H9 (cell line): Measurements from ENCODE around the gene C9. TPM values are rescaled to one million over a fixed set of nuclear protein-coding genes. Genes with fewer than 3 reads are reported as not detected.

Source experiments
- DNase-seq: peaks from one replicate; pipeline ENCODE4 v3.0.0-alpha.2; 2017
- H2AFZ ChIP-seq: one replicate; pipeline ENCODE4 v1.6.1; 2013; ENCODE audit warnings: mild to moderate bottlenecking, low read length, control low read depth, moderate library complexity
- H2AK5ac ChIP-seq: 2 replicates; pipeline ENCODE4 v1.6.1; 2013; ENCODE audit warnings: low read length, control low read depth, mixed read lengths; ENCODE audit not compliant: insufficient read length
- H2BK120ac ChIP-seq: one replicate; pipeline ENCODE4 v1.6.1; 2013; ENCODE audit warnings: low read depth, mild to moderate bottlenecking, low read length, control low read depth, inconsistent platforms; ENCODE audit not compliant: poor library complexity, severe bottlenecking
- H2BK12ac ChIP-seq: 2 replicates; pipeline ENCODE4 v1.6.1; 2013; ENCODE audit warnings: low read length, control low read depth, mixed read lengths, low read depth; ENCODE audit not compliant: insufficient read length
- H2BK15ac ChIP-seq: 2 replicates; pipeline ENCODE4 v1.6.1; 2013; ENCODE audit warnings: low read depth, low read length, control low read depth
- H2BK20ac ChIP-seq: one replicate; pipeline ENCODE4 v1.6.1; 2013; ENCODE audit warnings: low read depth, mild to moderate bottlenecking, low read length, control low read depth, inconsistent platforms; ENCODE audit not compliant: poor library complexity, severe bottlenecking
- H2BK5ac ChIP-seq: 2 replicates; pipeline ENCODE4 v1.6.1; 2013; ENCODE audit warnings: low read length, control low read depth, mixed read lengths; ENCODE audit not compliant: insufficient read length
- H3K14ac ChIP-seq: 2 replicates; pipeline ENCODE4 v1.6.1; 2013; ENCODE audit warnings: low read length, control low read depth; ENCODE audit not compliant: insufficient read depth
- H3K18ac ChIP-seq: 2 replicates; pipeline ENCODE4 v1.6.1; 2013; ENCODE audit warnings: low read depth, mild to moderate bottlenecking, mixed read lengths, low read length, control low read depth; ENCODE audit not compliant: insufficient read length
- H3K23ac ChIP-seq: 2 replicates; pipeline ENCODE4 v1.6.1; 2013; ENCODE audit warnings: low read length, control low read depth, mixed read lengths, low read depth; ENCODE audit not compliant: insufficient read length
- H3K23me2 ChIP-seq: 2 replicates; pipeline ENCODE4 v1.6.1; 2013; ENCODE audit warnings: low read depth, mild to moderate bottlenecking, mixed read lengths, low read length, control low read depth; ENCODE audit not compliant: insufficient read length, poor library complexity, severe bottlenecking
- H3K27ac ChIP-seq: 2 replicates; pipeline ENCODE4 v1.5.1; 2013; ENCODE audit warnings: low read length, control low read depth, mixed read lengths, low read depth; ENCODE audit not compliant: insufficient read length
- H3K27me3 ChIP-seq: 2 replicates; pipeline ENCODE4 v1.6.1; 2013; ENCODE audit warnings: low read length, control low read depth, inconsistent platforms; ENCODE audit not compliant: insufficient read depth
- H3K4ac ChIP-seq: 2 replicates; pipeline ENCODE4 v1.6.1; 2013; ENCODE audit warnings: low read depth, mild to moderate bottlenecking, control low read depth, inconsistent platforms, low read length, moderate library complexity
- H3K4me1 ChIP-seq: 2 replicates; pipeline ENCODE4 v1.6.1; 2013; ENCODE audit warnings: low read length, control low read depth, inconsistent platforms; ENCODE audit not compliant: insufficient read depth
- H3K4me2 ChIP-seq: 2 replicates; pipeline ENCODE4 v1.6.1; 2013; ENCODE audit warnings: low read length, control low read depth, mixed read lengths; ENCODE audit not compliant: insufficient read length, insufficient read depth
- H3K56ac ChIP-seq: 2 replicates; pipeline ENCODE4 v1.6.1; 2013; ENCODE audit warnings: low read depth, mild to moderate bottlenecking, mixed read lengths, low read length, control low read depth; ENCODE audit not compliant: insufficient read length
- H3K79me1 ChIP-seq: 2 replicates; pipeline ENCODE4 v1.6.1; 2013; ENCODE audit warnings: low read depth, mild to moderate bottlenecking, moderate library complexity, low read length, control low read depth, inconsistent platforms; ENCODE audit not compliant: insufficient read depth, poor library complexity, severe bottlenecking
- H3K79me2 ChIP-seq: 2 replicates; pipeline ENCODE4 v1.6.1; 2013; ENCODE audit warnings: low read length, control low read depth, inconsistent platforms; ENCODE audit not compliant: insufficient read depth
- H3K9ac ChIP-seq: 2 replicates; pipeline ENCODE4 v1.6.1; 2013; ENCODE audit warnings: low read length, control low read depth, mixed read lengths; ENCODE audit not compliant: insufficient read length; ENCODE audit errors: extremely low read depth
- H3K9me3 ChIP-seq: one replicate; pipeline ENCODE4 v1.6.1; 2013; ENCODE audit warnings: low read depth, low read length, inconsistent platforms; ENCODE audit not compliant: control insufficient read depth
- H3T11ph ChIP-seq: one replicate; pipeline ENCODE4 v1.6.1; 2013; ENCODE audit warnings: mild to moderate bottlenecking, low read length, control low read depth, inconsistent platforms
- H4K20me1 ChIP-seq: one replicate; pipeline ENCODE4 v1.6.1; 2013; ENCODE audit not compliant: control insufficient read depth, insufficient read length, insufficient read depth
- H4K5ac ChIP-seq: 2 replicates; pipeline ENCODE4 v1.6.1; 2013; ENCODE audit warnings: low read depth, mild to moderate bottlenecking, mixed read lengths, low read length, control low read depth; ENCODE audit not compliant: insufficient read length
- H4K8ac ChIP-seq: replicated peaks from 2 replicates; pipeline ENCODE4 v1.6.1; 2013; ENCODE audit warnings: low read length, control low read depth, mixed read lengths, low read depth; ENCODE audit not compliant: insufficient read length
- H4K91ac ChIP-seq: 2 replicates; pipeline ENCODE4 v1.6.1; 2013; ENCODE audit warnings: low read depth, mild to moderate bottlenecking, moderate library complexity, mixed read lengths, low read length, control low read depth; ENCODE audit not compliant: insufficient read length
- H3K27ac Mint-ChIP-seq, 3 experiments: 2 replicates in 2 of 3; 3 replicates in 1 of 3; pipeline ENCODE4 v1.8.0; 2020 to 2021; ENCODE audit warnings: mixed read lengths in 3 of 3, mild to moderate bottlenecking in 1 of 3, moderate library complexity in 1 of 3
- H3K27me3 Mint-ChIP-seq: 2 replicates; pipeline ENCODE4 v1.8.0; 2021; ENCODE audit warnings: low read depth, mild to moderate bottlenecking, moderate library complexity, mixed read lengths
- H3K36me3 Mint-ChIP-seq, 3 experiments: 2 replicates in 2 of 3; 3 replicates in 1 of 3; pipeline ENCODE4 v1.8.0; 2020 to 2021; ENCODE audit warnings: low read depth in 3 of 3, mixed read lengths in 3 of 3; ENCODE audit not compliant: insufficient read depth in 1 of 3
- H3K4me1 Mint-ChIP-seq, 2 experiments: 2 replicates each; pipeline ENCODE4 v1.8.0; 2020; ENCODE audit warnings: mixed read lengths in 2 of 2
- H3K4me3 Mint-ChIP-seq, 2 experiments: 2 replicates in 1 of 2; 3 replicates in 1 of 2; pipeline ENCODE4 v1.8.0; 2020 to 2021; ENCODE audit warnings: mild to moderate bottlenecking in 2 of 2, mixed read lengths in 2 of 2, moderate library complexity in 1 of 2
- H3K9me3 Mint-ChIP-seq, 2 experiments: 2 replicates in 1 of 2; 3 replicates in 1 of 2; pipeline ENCODE4 v1.8.0; 2020; ENCODE audit warnings: mild to moderate bottlenecking in 2 of 2, mixed read lengths in 2 of 2, moderate library complexity in 1 of 2
- WGBS: extraction: QIAGEN DNeasy Blood & Tissue Kit; methylation state at CpG from one replicate; pipeline ENCODE4 v1.1.7; 2013; ENCODE audit warnings: missing lambda C conversion rate, low lambda C conversion rate, mixed read lengths; ENCODE audit not compliant: insufficient read length; ENCODE audit errors: extremely low coverage; 5-methylcytosine and 5-hydroxymethylcytosine counted together
- total RNA-seq: library from RNA; stranded (reverse); gene quantifications from 2 replicates; pipeline ENCODE4 v1.2.1, GENCODE V29; 2021
- TF ChIP-seq, protein P1 (sequence below): fragments of 200-600 bp; sonication (generic); conservative IDR thresholded peaks from 3 replicates; pipeline ENCODE4 v1.8.0; 2021; ENCODE audit warnings: antibody characterized with exemption, mild to moderate bottlenecking

C9 gene
- total RNA-seq, 1 experiment from 2014 or later = not detected

GRCh38 chr5:39328731-39329130 lies 35.6 kb downstream of the C9 start:
- H3K4me3 Mint-ChIP-seq = no peak overlapping the region
- TF ChIP-seq, protein P1, sequence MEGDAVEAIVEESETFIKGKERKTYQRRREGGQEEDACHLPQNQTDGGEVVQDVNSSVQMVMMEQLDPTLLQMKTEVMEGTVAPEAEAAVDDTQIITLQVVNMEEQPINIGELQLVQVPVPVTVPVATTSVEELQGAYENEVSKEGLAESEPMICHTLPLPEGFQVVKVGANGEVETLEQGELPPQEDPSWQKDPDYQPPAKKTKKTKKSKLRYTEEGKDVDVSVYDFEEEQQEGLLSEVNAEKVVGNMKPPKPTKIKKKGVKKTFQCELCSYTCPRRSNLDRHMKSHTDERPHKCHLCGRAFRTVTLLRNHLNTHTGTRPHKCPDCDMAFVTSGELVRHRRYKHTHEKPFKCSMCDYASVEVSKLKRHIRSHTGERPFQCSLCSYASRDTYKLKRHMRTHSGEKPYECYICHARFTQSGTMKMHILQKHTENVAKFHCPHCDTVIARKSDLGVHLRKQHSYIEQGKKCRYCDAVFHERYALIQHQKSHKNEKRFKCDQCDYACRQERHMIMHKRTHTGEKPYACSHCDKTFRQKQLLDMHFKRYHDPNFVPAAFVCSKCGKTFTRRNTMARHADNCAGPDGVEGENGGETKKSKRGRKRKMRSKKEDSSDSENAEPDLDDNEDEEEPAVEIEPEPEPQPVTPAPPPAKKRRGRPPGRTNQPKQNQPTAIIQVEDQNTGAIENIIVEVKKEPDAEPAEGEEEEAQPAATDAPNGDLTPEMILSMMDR = no peak
- H4K8ac ChIP-seq = no peak overlapping the region
- no peak overlapping the region for H2BK5ac ChIP-seq
- H2BK15ac ChIP-seq = no peak overlapping the region
- H3K18ac ChIP-seq = no peak overlapping the region
- no peak overlapping the region for H3K14ac ChIP-seq
- H3K9me3 ChIP-seq = no peaks in the 10 kb centered on the region
- no peak overlapping the region for H3K23ac ChIP-seq
- no peaks in the 10 kb centered on the region for H4K20me1 ChIP-seq
- no peak overlapping the region for H2AK5ac ChIP-seq
- H3K27me3 ChIP-seq = no peaks in the 10 kb centered on the region
- H3K4ac ChIP-seq = no peak overlapping the region
- H3T11ph ChIP-seq = no peak overlapping the region
- no peak overlapping the region for H2AFZ ChIP-seq
- no peak for DNase-seq
- H3K4me2 ChIP-seq = no peak overlapping the region
- H3K4me1 Mint-ChIP-seq = peaks cover 3% of the 10 kb centered on the region in 2 experiments; a peak in 2 of 4 replicates
- H2BK20ac ChIP-seq = no peak overlapping the region
- H3K9ac ChIP-seq = no peak overlapping the region
- no peak overlapping the region for H3K27ac Mint-ChIP-seq
- WGBS = no CpG with 5 or more reads among the region's 1 CpG
- H2BK120ac ChIP-seq = no peak overlapping the region
- no peak overlapping the region for H3K27ac ChIP-seq
- H2BK12ac ChIP-seq = no peak overlapping the region
- H3K23me2 ChIP-seq = no peaks in the 10 kb centered on the region
- H4K91ac ChIP-seq = no peak overlapping the region
- H3K4me1 ChIP-seq = 0 out of 2 replicates have a peak, but pooled peaks cover 2% of the 10 kb centered on the region
- H3K9me3 Mint-ChIP-seq = peaks cover 5 to 10% of the 10 kb centered on the region in 2 experiments; a peak in 3 of 5 replicates
- no peaks in the 10 kb centered on the region for H3K79me2 ChIP-seq
- no peak overlapping the region for H3K56ac ChIP-seq
- H3K27me3 Mint-ChIP-seq = no peaks in the 10 kb centered on the region; the same call in 1 of the 2 replicates
- H3K79me1 ChIP-seq = no peaks in the 10 kb centered on the region
- no peak overlapping the region for H4K5ac ChIP-seq
- peaks cover 0 to 2% (median 0%) of the 10 kb centered on the region in 3 experiments; a peak in 2 of 7 replicates for H3K36me3 Mint-ChIP-seq
